Endothelial cell of umbilical vein (primary cell): ENCODE results near the gene SLC25A18. TPM values are rescaled to one million over a fixed set of nuclear protein-coding genes. Genes with fewer than 3 reads are reported as not detected.
"Not testable (repeated sequence)": the region's sequence is repeated elsewhere in the genome, so short reads cannot be mapped to it uniquely, and the experiment has no call there.

Source experiments
- BruUV-seq: library from RNA; stranded (reverse); fragments of 400-500 nt; replicated peaks from 2 replicates; lab custom pipeline; 2021; lab: Mats Ljungman, UMichigan
- CTCF ChIA-PET: fragments of 300-600, 350-600 bp; sonication (Branson Sonifier 250); formaldehyde crosslinking; loops from one replicate; lab custom pipeline; 2021; ENCODE audit warnings: antibody characterized with exemption, inconsistent platforms; lab: Charles Lee
- POLR2A ChIA-PET: fragments of 300-600, 350-600 bp; sonication (Branson Sonifier 250); formaldehyde crosslinking; loops from one replicate; lab custom pipeline; 2021; ENCODE audit warnings: antibody characterized with exemption, inconsistent platforms; lab: Charles Lee
- DNase-seq: peaks from one replicate; pipeline ENCODE4 v3.0.0-alpha.2; 2011; ENCODE audit warnings: low read depth, low spot score
- FAIRE-seq: peaks from 2 replicates; lab custom pipeline; 2011; peaks lifted over from hg19 to GRCh38; lab: Jason Lieb, UNC
- H2AFZ ChIP-seq: 2 replicates; pipeline ENCODE4 v1.6.0; 2012; ENCODE audit warnings: low read depth, low read length, control low read depth, inconsistent platforms
- H3K27ac ChIP-seq: 2 replicates; pipeline ENCODE4 v1.5.1; 2011; ENCODE audit warnings: low read depth, mild to moderate bottlenecking, control low read depth, low read length, moderate library complexity; ENCODE audit not compliant: insufficient read depth
- H3K27me3 ChIP-seq, 2 experiments: 2 replicates each; pipeline versions ENCODE4 v1.6.0 to v1.6.1; 2011; ENCODE audit warnings: low read length in 2 of 2, mixed read lengths in 1 of 2; ENCODE audit not compliant: control insufficient read depth in 2 of 2, insufficient read depth in 2 of 2
- H3K36me3 ChIP-seq, 2 experiments: 2 replicates in 1 of 2; 3 replicates in 1 of 2; pipeline ENCODE4 v1.5.1; 2011; ENCODE audit warnings: low read length in 2 of 2, mild to moderate bottlenecking in 1 of 2, moderate library complexity in 1 of 2; ENCODE audit not compliant: control insufficient read depth in 2 of 2, insufficient read depth in 2 of 2; ENCODE audit errors: extremely low read depth in 1 of 2
- H3K4me1 ChIP-seq: 3 replicates; pipeline ENCODE4 v1.5.1; 2011; ENCODE audit warnings: mild to moderate bottlenecking, low read length; ENCODE audit not compliant: control insufficient read depth, insufficient read depth; ENCODE audit errors: extremely low read depth
- H3K4me2 ChIP-seq: 2 replicates; pipeline ENCODE4 v1.6.1; 2011; ENCODE audit warnings: low read length, control low read depth, mixed read lengths; ENCODE audit not compliant: insufficient read depth
- H3K4me3 ChIP-seq, 3 experiments: fragments of 200-600 bp in 1 of 3; sonication (generic), shearing (Covaris generic) in 1 of 3; replicated peaks in 1 of 3; 2 replicates each; pipeline ENCODE4 v1.5.1; 2011 to 2016; ENCODE audit warnings: control low read depth in 3 of 3, low read length in 3 of 3, mild to moderate bottlenecking in 2 of 3, inconsistent platforms in 1 of 3, low read depth in 1 of 3, moderate library complexity in 1 of 3; ENCODE audit not compliant: insufficient read depth in 1 of 3
- H3K79me2 ChIP-seq: 2 replicates; pipeline ENCODE4 v1.6.0; 2012; ENCODE audit warnings: low read length, inconsistent platforms; ENCODE audit not compliant: control insufficient read depth, insufficient read depth
- H3K9ac ChIP-seq: replicated peaks from 2 replicates; pipeline ENCODE3; 2011; ENCODE audit warnings: low read length, control low read depth; ENCODE audit not compliant: insufficient read depth; ENCODE audit errors: extremely low read depth
- H3K9me1 ChIP-seq: replicated peaks from 3 replicates; pipeline ENCODE4 v1.6.0; 2011; ENCODE audit warnings: mild to moderate bottlenecking, low read length; ENCODE audit not compliant: control insufficient read depth, insufficient read depth; ENCODE audit errors: extremely low read depth
- H3K9me3 ChIP-seq: replicated peaks from 2 replicates; pipeline ENCODE4 v1.5.1; 2012; ENCODE audit warnings: low read length, inconsistent platforms; ENCODE audit not compliant: control insufficient read depth, insufficient read depth
- H4K20me1 ChIP-seq: replicated peaks from 2 replicates; pipeline ENCODE3; 2011; ENCODE audit warnings: mild to moderate bottlenecking, low read length; ENCODE audit not compliant: control insufficient read depth, insufficient read depth; ENCODE audit errors: extremely low read depth
- MYC ChIP-seq: IDR thresholded peaks from one replicate; pipeline ENCODE4 v1.6.1; 2011; ENCODE audit warnings: mild to moderate bottlenecking, low read depth, low read length
- dilution Hi-C: fragments of 300-500 bp; cut with MboI; formaldehyde crosslinking; loops from one replicate; pipeline ENCODE4 v1.15.0; 2019; ENCODE audit warnings: low sequenced_read_pairs; ENCODE audit not compliant: extremely low pct_ligation_motif_present
- intact Hi-C: fragments of 100-400 bp; cut with micrococcal nuclease; formaldehyde crosslinking; loops from one replicate; pipeline ENCODE4 v1.10.0; 2022
- polyA plus RNA-seq, 4 experiments: library from polyadenylated mRNA; depleted of rRNA in 3 of 4; stranded (reverse) in 3 of 4; unstranded in 1 of 4; fragments of >200 nt; gene quantifications; 2 replicates each; pipeline versions ENCODE4 v1.2.1 to v1.2.3, GENCODE V29; 2011 to 2012; ENCODE audit warnings: missing spikeins in 1 of 4
- total RNA-seq: library from RNA; stranded (reverse); gene quantifications from 2 replicates; pipeline ENCODE4 v1.2.3, GENCODE V29; 2021

The SLC25A18 gene
- total and polyA plus RNA-seq, 2 donors (not counting 3 experiments of a cell fraction or from before 2014, with no cell fraction given): not detected

DNA sequence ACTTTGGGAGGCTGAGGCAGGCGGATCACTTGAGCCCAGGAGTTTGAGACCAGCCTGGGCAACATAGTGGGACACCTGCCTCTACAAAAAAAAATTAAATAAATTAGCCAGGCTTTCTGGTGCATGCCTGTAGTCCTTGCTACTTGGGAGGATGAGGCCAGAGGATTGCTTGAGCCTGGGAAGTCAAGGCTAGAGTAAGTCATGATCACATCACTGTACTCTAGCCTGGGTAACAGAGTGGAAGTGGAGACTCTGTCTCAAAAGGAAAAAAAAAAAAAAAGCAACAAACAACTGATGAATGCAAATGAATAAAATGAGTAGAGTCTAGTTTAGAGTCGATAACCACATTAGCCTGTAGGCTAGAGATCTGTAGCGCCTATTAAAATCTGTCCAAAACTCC, 71.4 kb downstream of the SLC25A18 start:
- DNase-seq (no peak), FAIRE-seq (no peak)
- Histone ChIP-seq H3K9me1 (no peaks in the 10 kb centered on the region), H3K9ac (no peak overlapping the region), H3K4me3 (no peak overlapping the region), H2AFZ (no peak overlapping the region), H3K9me3 (no peaks in the 10 kb centered on the region), H3K4me2 (no peak overlapping the region), H3K79me2 (peaks cover 4% of the 10 kb centered on the region), H3K36me3 (no peaks in the 10 kb centered on the region), H3K4me1 (peaks cover 13% of the 10 kb centered on the region), H4K20me1 (no peaks in the 10 kb centered on the region), H3K27ac (no peak overlapping the region), H3K27me3 (no peaks in the 10 kb centered on the region)
- BruUV-seq: no TSS peak
- dilution Hi-C loops: no loop called here
- ChIA-PET CTCF (no interaction called here), POLR2A (no interaction called here)
- TF ChIP-seq MYC: no peak
- intact Hi-C loops: loop anchor here (10.0 kb wide), 2 partner anchors 140 to 440 kb away; partner anchors contain the start of genes BID and PEX26

DNA sequence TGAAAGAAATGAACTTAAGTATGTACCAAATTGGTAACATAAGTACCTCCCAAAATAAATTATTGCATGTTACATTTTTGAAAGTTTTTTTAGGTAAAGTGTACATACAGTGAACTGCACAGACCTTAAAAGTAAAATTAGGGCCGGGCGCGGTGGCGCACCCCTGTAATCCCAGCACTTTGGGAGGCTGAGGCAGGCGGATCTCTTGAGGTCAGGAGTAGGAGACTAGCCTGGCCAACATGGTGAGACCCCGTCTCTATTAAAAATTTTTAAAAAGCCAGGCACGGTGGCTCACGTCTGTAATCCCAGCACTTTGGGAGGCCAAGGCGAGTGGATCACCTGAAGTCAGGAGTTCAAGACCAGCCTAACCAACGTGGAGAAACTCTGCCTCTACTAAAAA, 73.6 kb downstream of the SLC25A18 start:
- H3K4me2 ChIP-seq, DNase-seq, H3K9me3 ChIP-seq, CTCF ChIA-PET, H3K9me1 ChIP-seq, H2AFZ ChIP-seq, FAIRE-seq, H3K27me3 ChIP-seq, H4K20me1 ChIP-seq, H3K27ac ChIP-seq, H3K36me3 ChIP-seq, BruUV-seq, H3K9ac ChIP-seq, dilution Hi-C loops, H3K4me3 ChIP-seq, POLR2A ChIA-PET: not testable (repeated sequence)
- peaks cover 14% of the 10 kb centered on the region for H3K79me2 ChIP-seq
- peaks cover 16% of the 10 kb centered on the region for H3K4me1 ChIP-seq
- intact Hi-C loops: loop anchor here (10.0 kb wide), 2 partner anchors 138 to 438 kb away; partner anchors contain the start of genes BID and PEX26
